OCI-LY1 (cell line): Measurements from ENCODE around the gene ZNF785.

Experiments used
- H2AFZ ChIP-seq: fragments of 200-600 bp; sonication (generic), shearing (Covaris generic); 2 replicates; pipeline ENCODE4 v1.6.0; 2014; ENCODE audit warnings: antibody characterized with exemption, mild to moderate bottlenecking, low read length
- H3F3A ChIP-seq: fragments of 200-600 bp; sonication (generic), shearing (Covaris generic); 2 replicates; pipeline ENCODE4 v1.6.0; 2014; ENCODE audit warnings: mild to moderate bottlenecking, antibody characterized with exemption, low read length, moderate library complexity; ENCODE audit not compliant: insufficient read depth
- H3K27ac ChIP-seq: fragments of 200-600 bp; sonication (generic); 2 replicates; pipeline ENCODE4 v1.5.1; 2014; ENCODE audit warnings: low read length, mixed run types, mild to moderate bottlenecking, low read depth; ENCODE audit not compliant: poor library complexity, severe bottlenecking
- H3K27me3 ChIP-seq: fragments of 200-600 bp; sonication (generic); 2 replicates; pipeline ENCODE4 v1.6.0; 2014; ENCODE audit warnings: antibody characterized with exemption, mild to moderate bottlenecking, low read length, moderate library complexity; ENCODE audit not compliant: insufficient read depth
- H3K36me3 ChIP-seq: fragments of 200-600 bp; sonication (generic); 2 replicates; pipeline ENCODE4 v1.6.1; 2014; ENCODE audit warnings: mild to moderate bottlenecking, antibody characterized with exemption, low read length, moderate library complexity, mixed read lengths; ENCODE audit not compliant: insufficient read depth
- H3K4me1 ChIP-seq: fragments of 200-600 bp; sonication (generic); 2 replicates; pipeline ENCODE4 v1.5.1; 2014; ENCODE audit warnings: mild to moderate bottlenecking, low read length, moderate library complexity; ENCODE audit not compliant: insufficient read depth, severe bottlenecking
- H3K4me2 ChIP-seq: fragments of 200-600 bp; sonication (generic), shearing (Covaris generic); 2 replicates; pipeline ENCODE4 v1.6.1; 2014; ENCODE audit warnings: low read length
- H3K4me3 ChIP-seq: fragments of 200-600 bp; sonication (generic); 2 replicates; pipeline ENCODE4 v1.5.1; 2014; ENCODE audit warnings: low read length, low read depth, mild to moderate bottlenecking, mixed read lengths; ENCODE audit not compliant: poor library complexity, severe bottlenecking
- H3K79me2 ChIP-seq: fragments of 200-600 bp; shearing (Covaris generic); 2 replicates; pipeline ENCODE4 v1.6.1; 2016; ENCODE audit warnings: mixed run types, low read length, mixed read lengths; ENCODE audit not compliant: insufficient read depth
- H3K9ac ChIP-seq: fragments of 200-600 bp; sonication (generic), shearing (Covaris generic); 2 replicates; pipeline ENCODE4 v1.6.1; 2014; ENCODE audit warnings: mild to moderate bottlenecking, low read length, mixed read lengths
- H3K9me2 ChIP-seq: fragments of 200-600 bp; sonication (generic), shearing (Covaris generic); 2 replicates; pipeline ENCODE4 v1.6.1; 2014; ENCODE audit warnings: low read depth, mild to moderate bottlenecking, low read length, mixed read lengths
- H3K9me3 ChIP-seq: fragments of 200-600 bp; shearing (Covaris generic); 2 replicates; pipeline ENCODE4 v1.6.1; 2014; ENCODE audit warnings: low read length, mixed read lengths
- H4K20me1 ChIP-seq: fragments of 200-600 bp; sonication (generic), shearing (Covaris generic); 2 replicates; pipeline ENCODE4 v1.6.0; 2016; ENCODE audit warnings: mild to moderate bottlenecking, low read length; ENCODE audit not compliant: insufficient read depth
- EZH2 ChIP-seq: fragments of 200-600 bp; sonication (generic), shearing (Covaris generic); IDR thresholded peaks from 2 replicates; pipeline ENCODE4 v1.8.0; 2017; ENCODE audit warnings: borderline replicate concordance, mixed run types, mild to moderate bottlenecking, antibody characterized with exemption, low read length, moderate library complexity, mixed read lengths
- TF ChIP-seq, protein P1 (sequence below): fragments of 200-600 bp; sonication (generic), shearing (Covaris generic); IDR thresholded peaks from 2 replicates; pipeline ENCODE4 v1.5.1; 2017; ENCODE audit warnings: mild to moderate bottlenecking, antibody characterized with exemption, low read length, moderate library complexity, mixed read lengths

The ZNF785 gene

DNA sequence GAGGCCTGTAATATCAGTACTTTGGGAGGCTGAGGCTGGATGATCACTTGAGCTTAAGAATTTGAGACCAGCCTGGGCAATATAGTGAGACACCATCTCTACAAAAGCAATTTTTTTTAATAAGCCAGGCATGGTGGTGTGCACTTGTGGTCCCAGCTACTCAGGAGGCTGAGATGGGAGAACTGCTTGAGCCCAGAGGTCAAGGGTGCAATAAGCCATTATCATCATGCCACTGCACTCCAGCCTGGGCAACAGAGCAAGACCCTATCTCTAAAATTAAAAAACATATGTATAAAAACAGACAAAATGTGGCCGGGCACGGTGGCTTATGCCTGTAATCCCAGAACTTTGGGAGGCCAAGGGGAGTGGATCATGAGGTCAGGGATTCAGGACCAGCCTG, 3.2 kb upstream of the ZNF785 start:
- H3K27ac ChIP-seq = no peak overlapping the region
- H3K4me1 ChIP-seq = peaks cover 24% of the 10 kb centered on the region
- no peaks in the 10 kb centered on the region for H3K27me3 ChIP-seq
- no peaks in the 10 kb centered on the region; the same call in 1 of the 2 replicates for H3K36me3 ChIP-seq
- H4K20me1 ChIP-seq = no peaks in the 10 kb centered on the region
- H3K9me3 ChIP-seq = no peaks in the 10 kb centered on the region
- H3K9me2 ChIP-seq = no peaks in the 10 kb centered on the region
- no peak overlapping the region for H3K9ac ChIP-seq
- no peaks in the 10 kb centered on the region for H3K79me2 ChIP-seq
- no peak overlapping the region for H2AFZ ChIP-seq
- H3F3A ChIP-seq = no peaks in the 10 kb centered on the region
- TF ChIP-seq, protein P1, sequence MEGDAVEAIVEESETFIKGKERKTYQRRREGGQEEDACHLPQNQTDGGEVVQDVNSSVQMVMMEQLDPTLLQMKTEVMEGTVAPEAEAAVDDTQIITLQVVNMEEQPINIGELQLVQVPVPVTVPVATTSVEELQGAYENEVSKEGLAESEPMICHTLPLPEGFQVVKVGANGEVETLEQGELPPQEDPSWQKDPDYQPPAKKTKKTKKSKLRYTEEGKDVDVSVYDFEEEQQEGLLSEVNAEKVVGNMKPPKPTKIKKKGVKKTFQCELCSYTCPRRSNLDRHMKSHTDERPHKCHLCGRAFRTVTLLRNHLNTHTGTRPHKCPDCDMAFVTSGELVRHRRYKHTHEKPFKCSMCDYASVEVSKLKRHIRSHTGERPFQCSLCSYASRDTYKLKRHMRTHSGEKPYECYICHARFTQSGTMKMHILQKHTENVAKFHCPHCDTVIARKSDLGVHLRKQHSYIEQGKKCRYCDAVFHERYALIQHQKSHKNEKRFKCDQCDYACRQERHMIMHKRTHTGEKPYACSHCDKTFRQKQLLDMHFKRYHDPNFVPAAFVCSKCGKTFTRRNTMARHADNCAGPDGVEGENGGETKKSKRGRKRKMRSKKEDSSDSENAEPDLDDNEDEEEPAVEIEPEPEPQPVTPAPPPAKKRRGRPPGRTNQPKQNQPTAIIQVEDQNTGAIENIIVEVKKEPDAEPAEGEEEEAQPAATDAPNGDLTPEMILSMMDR = no peak
- no peak for TF ChIP-seq EZH2
- no peak overlapping the region for H3K4me3 ChIP-seq
- H3K4me2 ChIP-seq = no peak overlapping the region

DNA sequence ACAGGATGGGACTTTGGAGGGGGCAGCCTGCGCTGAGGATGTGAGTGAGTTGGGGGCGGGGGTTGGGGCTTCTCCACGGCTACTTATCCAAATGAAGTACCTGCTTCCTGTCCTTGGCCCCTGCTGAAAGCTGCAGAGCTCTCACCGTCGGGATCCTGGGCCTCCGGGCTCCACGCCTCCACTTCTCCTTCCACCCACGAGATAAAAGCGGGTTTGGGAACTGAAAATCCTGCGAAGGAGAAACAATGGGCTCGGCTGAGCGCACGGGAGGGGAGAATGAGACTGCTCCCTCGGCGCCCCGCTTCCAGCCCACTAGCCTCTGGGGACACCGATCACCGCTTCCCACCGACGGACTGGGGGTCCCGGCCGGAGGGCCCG, 486 bp downstream of the ZNF785 start:
- H3K4me2 ChIP-seq = peak overlapping the region; percentile 71

DNA sequence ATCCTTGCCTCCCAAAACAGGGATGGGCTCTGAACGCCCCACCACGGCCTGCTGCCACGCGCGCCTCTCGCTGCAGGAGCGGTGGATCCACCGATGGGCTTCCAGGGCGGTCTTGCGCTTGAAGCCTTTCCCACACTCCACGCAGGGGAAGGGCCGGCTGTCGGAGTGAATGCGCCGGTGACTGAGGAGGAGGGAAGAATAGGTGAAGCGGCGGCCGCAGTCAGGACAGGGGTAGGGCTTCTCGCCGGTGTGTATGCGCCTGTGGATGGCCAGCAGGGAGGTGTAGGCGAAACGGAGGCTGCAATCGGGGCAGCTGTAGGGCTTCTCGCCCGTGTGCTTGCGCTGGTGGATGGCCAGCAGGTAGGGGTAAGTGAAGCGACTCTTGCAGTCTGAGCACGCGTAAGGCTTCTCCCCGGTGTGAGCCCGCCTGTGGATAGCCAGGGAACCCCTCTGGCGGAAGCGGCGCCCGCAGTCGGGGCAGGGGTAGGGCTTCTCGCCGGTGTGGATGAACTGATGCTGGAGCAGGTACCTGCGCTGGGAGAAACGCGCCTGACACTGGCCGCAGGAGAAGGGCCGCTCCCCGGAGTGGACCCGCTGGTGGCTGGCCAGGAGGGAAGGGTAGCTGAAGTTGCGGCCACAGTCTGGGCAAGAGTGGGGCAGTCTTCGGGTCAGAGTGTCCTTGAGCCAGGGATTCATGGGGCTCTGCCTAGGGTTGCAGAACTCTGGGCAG, 2.7 kb downstream of the ZNF785 start:
- H3F3A ChIP-seq = no peaks in the 10 kb centered on the region
- H3K4me1 ChIP-seq = peaks cover 20% of the 10 kb centered on the region
- H3K9me3 ChIP-seq = no peaks in the 10 kb centered on the region
- H3K9me2 ChIP-seq = no peaks in the 10 kb centered on the region
- H3K4me3 ChIP-seq = no peak overlapping the region
- H2AFZ ChIP-seq = no peak overlapping the region
- no peaks in the 10 kb centered on the region for H4K20me1 ChIP-seq
- H3K36me3 ChIP-seq = peaks cover 20% of the 10 kb centered on the region; the same call in 1 of the 2 replicates
- H3K27me3 ChIP-seq = no peaks in the 10 kb centered on the region
- no peak overlapping the region for H3K4me2 ChIP-seq
- TF ChIP-seq EZH2 = no peak
- TF ChIP-seq, protein P1 = no peak
- no peaks in the 10 kb centered on the region for H3K79me2 ChIP-seq
- no peak overlapping the region for H3K9ac ChIP-seq
- H3K27ac ChIP-seq = no peak overlapping the region

More for the DNA sequence above, 486 bp downstream of the ZNF785 start:
- H3F3A ChIP-seq = no peaks in the 10 kb centered on the region
- peak overlapping the region; percentile 59 for H3K9ac ChIP-seq
- no peak overlapping the region for H3K27ac ChIP-seq
- TF ChIP-seq, protein P1 = no peak
- no peak for TF ChIP-seq EZH2
- H4K20me1 ChIP-seq = no peaks in the 10 kb centered on the region
- peaks cover 24% of the 10 kb centered on the region for H3K4me1 ChIP-seq
- H3K9me3 ChIP-seq = no peaks in the 10 kb centered on the region
- H3K27me3 ChIP-seq = no peaks in the 10 kb centered on the region
- peak overlapping the region; percentile 57 for H3K4me3 ChIP-seq
- no peaks in the 10 kb centered on the region for H3K9me2 ChIP-seq
- peaks cover 4% of the 10 kb centered on the region; the same call in 1 of the 2 replicates for H3K36me3 ChIP-seq
- H3K79me2 ChIP-seq = no peaks in the 10 kb centered on the region
- no peak overlapping the region for H2AFZ ChIP-seq
